NCI-H1436 treated with DMSO at 0.1 percent for 48 hours (cell line): ENCODE data around the gene ACOT7.

Experiments used
- DNase-seq: peaks from one replicate; lab custom pipeline; 2025; lab: John Stamatoyannopoulos, UW

ACOT7 gene

DNA sequence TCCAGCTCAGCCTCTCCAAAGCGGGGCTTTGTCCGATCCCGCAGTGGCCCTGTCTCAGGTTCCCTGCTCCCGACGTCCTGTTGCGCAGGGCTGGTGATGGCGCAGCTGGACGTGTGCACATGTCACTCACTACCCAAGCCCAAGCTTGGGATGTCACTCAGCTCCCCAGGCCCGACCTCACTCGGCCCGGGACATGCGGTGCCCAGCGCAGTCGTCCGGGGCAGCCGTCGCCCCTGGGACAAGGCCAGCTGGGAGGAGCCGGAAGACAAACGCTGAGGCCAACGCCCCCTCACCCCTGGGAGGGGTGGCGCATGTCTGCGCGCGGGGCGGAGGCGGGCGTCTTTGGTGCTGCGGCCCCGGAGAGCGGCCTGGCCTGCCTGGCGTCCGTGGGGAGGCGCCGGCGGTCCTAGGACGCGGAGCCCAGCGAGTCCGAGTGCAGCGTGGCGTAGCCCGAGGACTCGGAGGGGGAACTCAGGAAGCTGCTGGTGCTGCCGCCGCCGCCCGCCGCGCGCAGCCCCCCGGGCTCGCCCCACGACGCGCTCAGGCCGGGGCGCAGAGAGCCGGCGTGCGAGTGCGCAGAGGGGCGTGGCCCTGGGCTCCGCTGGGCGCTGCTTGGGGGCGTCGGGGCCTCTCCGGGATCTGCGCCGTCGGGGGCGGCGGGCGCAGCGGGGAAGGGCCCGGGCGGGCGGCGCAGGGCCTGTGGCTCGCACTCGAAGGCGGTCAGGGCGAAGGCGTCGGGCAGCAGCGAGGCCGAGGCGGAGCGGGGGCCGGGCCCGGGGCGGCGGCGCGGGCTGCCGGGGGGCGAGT is 144.4 kb downstream of the ACOT7 start:
- no peak for DNase-seq

DNA sequence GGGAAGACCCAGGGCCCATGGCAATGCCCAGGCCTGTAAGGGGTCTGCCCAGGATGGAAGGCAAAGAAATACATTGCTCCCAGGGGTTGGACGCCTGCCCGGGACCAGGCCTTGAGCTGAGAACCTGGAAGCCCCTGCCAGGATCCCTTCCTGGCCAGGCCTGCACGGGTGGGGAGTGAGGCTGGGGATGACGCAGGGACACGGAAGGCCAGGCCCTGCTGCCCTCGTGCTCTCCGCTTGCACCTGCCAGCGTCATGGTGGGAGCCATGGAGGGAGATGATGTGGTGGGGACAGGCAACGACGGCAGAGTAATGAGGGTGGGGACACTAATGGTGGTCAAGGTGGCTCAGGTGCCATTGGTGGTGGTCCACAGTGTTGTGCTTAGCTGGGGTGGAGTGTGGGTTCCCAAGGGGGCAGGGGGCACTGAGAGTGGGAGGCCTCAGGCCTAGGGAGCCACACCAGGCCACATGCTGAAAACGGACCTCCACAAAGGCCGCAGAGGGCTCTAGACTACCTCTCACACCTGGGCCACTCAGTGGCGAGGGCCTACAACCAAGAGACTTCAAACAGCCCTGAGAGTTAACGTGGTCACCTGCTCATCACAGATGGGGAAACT is 145.3 kb downstream of the ACOT7 start:
- no peak for DNase-seq

DNA sequence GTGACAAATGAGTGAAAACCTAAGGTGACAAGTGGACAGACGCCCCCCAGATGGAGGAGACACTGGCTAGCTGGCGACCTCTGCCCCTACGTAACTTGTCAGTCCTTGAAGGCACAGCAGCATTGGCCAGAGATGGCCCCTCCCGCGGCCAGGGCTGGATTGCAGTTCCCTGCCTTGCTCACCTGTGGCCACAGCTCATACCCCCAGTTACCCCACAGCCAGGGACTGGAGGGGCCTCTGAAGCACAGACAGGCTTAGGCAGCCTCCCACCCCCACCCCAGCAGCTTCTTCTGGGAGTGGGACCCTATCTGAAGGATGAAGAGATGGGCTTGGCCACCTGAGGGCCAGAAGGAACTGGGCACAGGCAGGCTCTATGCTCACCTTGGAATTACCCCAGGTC is 145.9 kb downstream of the ACOT7 start:
- no peak for DNase-seq

DNA sequence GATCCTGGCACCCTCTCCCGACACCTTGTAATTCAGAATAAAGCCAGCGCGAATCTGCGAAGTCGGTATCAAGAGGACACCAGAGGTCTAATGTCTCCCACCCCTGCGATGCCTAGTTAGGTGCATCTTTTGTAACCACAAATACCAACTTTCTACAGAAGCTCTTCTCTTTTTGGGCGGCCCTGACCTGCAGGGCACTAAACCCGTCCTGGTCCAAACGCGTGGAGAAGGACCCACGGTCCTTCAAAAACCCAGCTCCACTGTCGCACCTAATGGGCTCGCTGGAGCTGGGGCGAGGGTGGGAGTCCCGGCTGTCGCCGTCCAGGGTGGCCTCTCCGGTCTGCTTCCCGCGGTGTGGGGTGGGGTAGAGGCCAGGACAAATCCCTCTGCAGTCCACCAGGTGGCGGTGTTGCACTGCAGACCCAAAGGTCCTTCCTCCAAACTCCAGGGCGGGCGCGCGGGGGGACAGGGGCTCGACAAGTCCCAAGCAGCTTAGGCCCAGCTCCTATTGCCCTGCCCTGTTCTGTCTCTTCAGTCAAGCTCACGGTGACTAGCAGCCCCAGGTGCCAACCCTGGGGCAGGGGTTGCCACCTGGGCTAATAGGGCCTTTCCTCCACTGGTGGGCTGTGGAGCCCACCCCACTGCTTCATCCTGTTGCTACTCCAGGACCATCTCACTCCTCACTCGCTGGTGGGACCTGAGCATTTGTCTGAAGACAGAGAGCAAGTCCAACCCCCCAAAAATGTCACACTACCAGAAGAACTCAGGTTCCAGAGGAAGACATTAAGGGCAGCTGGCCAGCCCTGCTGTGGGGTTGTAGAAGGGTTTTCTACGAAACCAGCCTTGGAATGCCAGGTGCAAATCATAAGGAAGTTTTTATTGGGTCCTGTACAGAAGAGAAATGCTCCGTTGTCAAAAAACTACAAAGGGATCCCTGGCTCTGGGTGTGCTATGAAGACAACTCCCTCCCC is 146.8 kb downstream of the ACOT7 start:
- DNase-seq, result no peak

DNA sequence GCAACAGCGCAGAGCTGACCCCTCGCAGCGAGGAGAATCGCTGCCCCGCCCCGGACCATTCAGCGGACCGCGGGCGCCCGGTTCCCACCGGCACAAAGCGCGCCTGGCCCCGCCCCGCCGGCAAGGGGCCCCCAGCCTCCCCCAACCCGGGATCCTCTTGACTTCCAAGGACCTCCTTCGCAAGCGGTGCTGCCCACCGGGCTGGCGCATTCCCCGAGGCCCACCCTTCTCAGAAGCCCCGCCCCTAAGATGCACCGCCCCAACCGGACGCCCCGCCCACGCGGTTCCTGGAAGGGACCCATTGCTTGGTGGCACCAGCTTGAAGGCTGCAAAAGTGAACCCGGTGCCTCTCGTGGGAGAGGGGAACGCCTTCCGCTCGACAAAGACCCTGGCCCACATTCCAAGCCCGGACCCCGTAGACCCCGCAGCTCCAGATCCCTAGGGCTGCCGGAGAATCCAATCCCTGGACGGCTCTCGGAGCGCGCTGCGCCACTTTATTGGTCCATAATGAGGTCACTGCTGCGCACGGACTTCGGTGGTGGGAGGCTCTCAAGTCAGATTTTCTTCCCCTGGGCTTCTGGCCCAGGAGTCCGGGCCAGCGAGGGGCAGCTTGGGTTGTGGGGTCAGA is 147.6 kb downstream of the ACOT7 start:
- no peak for DNase-seq

DNA sequence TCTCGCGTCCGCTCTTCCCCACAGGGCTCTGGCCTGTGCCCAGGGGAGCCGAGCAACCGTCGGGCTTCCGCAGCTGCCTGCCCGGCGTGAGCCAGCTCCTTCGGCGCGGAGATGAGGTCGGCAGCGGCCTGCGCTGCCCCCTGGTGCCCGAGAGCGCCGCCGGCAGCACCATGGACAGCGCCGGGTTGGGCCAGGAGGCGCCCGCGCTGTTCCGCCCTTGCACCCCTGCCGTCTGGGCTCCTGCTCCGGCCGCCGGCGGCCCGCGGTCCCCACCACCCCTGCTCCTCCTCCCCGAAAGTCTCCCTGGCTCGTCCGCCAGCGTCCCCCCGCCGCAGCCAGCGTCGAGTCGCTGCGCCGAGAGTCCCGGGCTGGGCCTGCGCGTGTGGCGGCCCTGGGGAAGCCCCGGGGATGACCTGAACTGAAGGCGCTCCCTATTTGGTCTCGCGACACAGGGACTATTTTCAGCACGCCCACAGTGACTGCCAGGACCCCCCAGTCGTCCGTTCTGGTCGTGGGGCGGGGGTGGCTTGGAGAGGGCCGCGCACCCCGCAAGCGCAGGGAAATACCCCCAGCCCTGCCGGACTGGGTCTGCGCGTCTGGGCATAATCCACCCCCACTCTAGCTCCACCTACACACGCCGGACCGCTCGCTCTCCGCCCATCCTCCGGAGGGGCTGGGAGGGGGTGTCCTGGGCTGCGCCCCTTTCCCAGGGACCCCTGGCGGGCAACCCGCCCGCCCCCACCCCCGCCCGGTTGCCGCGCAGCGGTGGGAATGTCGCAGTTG is 148.3 kb downstream of the ACOT7 start:
- DNase-seq, result no peak

DNA sequence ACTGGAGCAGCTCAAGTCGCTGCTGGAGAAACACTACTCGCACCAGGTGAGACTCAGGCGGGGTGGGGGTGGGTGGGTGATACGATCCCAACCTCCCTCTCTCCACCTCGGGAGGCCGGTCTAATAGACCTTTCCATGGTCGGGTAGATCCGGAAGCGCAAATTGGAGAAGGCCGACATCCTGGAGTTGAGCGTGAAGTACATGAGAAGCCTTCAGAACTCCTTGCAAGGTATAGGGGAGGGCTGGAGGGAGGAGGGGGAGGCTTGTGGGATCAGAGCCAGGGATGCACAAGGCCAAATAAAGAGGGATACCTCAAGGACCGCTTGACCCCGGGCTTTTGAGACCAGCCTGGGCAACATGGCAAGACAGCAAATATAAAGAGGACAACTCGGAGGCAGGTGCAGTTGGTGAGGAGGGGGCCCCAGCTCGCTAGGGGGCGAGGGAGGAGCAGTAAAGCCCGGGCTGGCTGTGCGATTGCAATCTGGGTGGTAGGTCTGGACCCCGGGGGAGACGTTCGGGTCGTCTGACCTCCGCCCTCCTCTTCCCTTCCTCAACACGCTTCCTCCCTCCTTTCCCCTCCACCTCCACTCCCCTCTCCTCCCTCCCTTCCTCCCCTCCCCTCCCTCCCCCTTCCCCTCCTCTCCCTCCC is 149.0 kb downstream of the ACOT7 start:
- DNase-seq, result no peak

DNA sequence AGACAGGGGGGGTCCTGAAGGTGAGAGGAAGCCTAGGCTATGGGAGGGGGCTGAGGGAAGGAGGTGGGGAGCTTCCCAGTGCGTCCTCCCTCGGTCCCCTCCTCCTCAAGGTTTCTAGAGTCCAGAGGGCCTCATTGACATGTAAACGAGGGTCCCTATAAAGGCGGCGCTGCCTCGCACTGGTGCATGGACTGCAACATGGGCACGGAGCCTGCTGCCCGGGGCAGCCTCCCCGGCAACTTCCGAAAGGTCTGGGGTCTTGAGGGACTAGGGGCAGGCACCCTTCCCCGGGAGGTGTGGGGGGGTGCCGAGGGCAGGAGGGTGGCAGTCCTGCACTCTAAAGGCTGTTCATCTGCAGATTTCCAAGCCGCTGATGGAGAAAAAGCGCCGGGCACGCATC is 149.6 kb downstream of the ACOT7 start, which contains the start of gene HES3:
Gene HES3 (plus strand): TSS at position 187 of the 400 bp plus-strand sequence. CDS start 187 bp downstream, at position 374.
- no peak for DNase-seq

DNA sequence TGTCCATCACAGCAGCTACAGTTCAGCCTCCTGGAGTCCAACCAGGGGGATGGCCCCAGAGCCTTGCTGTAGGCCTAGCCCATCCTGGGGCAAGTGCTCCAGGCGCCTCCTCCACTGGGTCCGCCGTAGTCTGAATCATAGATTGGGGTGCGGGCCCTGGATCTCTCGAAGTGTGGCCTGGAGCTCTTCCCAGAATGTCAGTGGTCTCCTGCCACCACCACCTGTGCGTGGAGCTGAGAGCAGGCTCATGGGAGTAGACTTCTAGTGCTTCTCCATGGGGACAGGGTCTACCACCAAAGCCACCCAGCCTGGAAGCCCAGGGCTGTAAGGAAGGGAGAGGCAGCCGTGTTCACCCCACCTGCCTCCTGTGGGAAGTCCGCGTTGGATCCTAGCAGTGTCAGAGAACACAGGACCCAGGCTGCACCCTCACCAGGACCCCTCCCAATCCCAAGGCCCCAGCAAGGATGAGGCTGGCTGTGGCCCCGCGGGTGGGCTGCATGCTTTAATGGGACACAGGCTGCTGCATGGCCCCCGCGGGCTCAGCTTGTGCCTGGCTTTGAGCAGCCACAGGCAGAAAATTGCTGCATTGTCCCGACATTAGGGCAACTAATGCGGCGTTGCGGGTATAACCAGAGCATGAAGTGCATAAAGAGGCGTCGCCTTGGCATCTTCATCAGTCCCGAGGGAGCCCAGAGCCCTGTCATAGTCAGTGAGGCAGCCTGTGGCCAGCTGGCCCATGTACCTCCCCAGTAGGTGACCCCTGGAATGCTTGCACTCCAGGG is 150.3 kb downstream of the ACOT7 start:
- no peak for DNase-seq

DNA sequence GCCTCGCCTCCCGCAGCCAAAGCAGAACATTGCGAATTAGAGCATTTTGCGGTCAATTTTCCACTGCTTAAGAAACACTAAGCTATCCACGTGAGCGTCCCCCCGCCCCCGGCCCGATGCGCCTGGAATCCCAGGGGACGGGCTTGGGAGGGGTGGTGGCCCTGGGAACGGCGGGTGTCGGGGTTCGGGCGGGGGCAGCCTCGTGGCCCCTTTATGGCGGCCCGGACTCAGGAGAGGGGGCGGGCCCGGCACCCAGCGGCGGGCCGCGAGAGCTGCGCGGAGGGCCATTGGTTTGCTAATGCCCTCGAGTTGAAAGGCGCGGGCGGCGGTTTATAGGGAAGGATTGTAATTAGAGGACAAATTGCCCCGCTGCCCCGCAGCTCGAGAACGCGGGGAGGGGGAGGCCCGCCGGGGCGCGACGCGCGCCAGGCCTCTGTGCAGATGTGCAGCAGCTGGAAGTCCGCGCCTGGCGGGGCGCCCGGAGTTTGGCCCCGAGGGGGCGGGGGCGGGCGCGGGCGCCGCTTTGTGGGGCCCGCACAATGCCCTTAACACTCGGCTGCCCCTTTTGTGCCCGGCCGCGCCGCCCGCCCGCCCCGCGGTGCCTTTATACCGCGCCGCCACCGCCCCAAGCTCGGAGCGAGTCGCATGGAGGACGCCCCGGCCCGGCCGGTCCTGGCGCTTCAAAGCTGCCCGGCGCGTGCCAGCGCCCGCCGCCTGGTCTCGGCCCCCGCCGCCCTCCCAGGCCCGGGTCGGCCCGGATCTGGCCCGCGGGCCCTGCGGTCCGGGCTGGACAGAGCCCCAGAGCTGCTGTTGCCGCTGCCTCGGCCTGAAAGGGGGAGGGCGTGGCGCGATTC is 151.5 kb downstream of the ACOT7 start:
- no peak for DNase-seq

DNA sequence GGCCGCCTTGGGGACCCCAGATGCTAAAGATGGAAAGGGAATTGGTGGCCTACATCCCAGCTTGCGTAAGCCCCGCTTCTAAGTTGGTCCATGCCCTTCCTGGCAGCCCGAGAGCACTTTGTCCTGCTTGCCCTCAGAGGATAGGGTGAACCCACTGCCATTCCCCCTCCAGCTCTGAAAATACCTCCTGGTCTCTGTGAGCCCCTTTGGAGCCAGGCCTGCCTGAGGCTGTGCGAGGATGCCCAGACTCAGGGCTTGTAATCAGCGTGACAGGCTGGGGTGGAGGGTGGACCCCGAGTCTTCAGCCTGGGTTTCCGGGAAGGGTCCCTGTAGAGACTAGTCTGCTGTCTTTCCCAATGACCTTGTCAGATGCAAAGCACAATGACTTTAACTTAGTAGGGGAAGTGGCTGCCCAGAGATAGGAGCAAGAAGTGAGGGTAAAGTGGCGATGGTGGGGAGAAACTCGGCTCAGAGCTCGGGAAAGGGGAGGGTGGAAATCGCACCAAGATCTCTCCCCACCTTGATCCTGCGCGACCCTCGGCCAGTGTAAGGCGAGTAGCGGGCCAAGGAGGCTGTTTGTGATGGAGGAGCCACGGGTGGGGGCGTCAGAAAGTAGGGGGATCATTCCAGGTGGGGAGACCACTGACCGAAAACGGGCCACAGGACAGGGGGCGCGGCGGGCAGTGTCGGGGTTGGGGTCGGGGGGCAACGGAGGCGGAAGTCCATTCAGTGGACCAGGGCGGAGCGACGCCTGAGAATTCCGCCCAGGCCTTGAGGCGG is 152.3 kb downstream of the ACOT7 start:
- no peak for DNase-seq

DNA sequence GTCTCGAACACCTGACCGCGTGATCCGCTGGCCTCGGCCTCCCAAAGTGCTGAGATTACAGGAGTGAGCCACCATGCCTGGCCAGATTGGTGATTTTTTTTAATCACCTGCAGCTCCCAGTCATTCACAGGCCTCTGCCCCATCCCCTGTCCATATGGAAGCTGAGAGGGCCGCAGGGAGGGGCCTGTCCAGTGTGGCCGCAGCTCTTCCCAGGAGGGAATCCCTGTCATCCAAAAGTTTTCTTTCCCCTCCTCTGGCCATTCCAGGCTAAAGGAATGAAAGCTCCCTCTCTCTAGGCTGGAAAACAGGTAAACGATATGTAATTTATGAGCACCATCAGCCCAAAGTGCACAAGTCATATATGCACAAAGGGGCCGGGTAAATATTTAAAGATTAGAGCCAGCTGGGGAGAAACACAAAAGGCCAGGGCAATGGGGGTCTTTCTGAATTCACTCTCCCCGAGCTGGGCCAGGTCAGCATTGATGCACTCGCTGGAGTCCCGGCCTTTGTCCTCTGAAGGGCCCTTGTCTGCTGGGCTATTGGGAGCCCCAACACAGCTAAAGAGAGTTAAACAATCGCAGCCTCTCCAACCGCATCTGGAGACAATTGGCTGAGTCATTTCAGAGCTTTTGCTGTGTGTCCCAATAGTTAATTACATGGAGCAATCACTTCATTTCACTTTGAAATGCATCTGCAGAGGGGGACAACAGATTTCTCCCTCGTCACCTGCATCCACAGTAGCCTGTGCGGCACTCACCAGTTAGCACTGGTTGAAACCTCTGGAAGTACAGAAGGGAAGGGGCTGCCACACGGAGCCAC is 153.4 kb downstream of the ACOT7 start:
- peak; percentile 24 for DNase-seq

DNA sequence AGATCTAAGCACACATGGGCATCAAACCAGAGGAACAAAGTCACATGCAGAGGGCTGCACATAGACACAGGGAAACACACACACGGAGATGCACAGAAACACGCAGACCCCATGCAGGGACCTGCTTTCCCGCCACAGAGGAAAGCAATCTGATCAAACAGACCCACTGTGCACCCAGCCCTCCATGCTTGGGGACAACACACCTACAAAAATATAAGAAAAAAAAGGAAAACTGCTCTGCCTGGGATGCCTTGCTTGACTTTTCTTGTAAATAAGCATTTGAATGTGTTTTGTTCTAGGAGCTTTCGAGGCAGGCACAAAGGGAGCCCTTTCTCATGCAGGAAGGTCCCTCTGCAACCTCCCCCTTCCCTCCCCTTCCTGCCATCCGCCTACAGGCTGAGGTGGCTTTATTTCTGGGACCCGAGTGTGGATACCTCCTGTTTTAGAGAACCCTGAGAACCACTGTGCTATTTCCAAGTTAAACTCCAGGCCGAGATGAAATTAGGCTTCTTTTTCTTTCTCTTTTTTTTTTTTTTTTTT is 154.3 kb downstream of the ACOT7 start:
- no peak for DNase-seq

DNA sequence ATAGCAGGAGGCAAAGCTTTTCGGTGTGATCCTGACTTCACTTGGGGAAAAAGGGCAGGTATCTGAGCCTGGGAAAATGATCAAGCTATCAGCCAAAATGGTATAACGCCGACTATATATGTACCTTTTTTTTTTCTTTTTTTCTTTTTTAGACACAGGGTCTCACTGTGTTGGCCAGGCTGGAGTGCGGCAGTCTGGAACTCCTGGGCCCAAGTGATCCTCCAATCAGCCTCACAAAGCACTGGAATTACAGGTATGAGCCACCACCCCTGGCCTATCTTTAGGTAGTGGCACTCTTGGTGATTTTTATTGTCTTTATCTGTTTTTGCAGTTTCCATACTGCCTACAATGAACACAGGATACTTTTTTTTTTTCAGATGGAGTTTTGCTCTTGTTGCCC is 156.5 kb downstream of the ACOT7 start:
- DNase-seq, result no peak

DNA sequence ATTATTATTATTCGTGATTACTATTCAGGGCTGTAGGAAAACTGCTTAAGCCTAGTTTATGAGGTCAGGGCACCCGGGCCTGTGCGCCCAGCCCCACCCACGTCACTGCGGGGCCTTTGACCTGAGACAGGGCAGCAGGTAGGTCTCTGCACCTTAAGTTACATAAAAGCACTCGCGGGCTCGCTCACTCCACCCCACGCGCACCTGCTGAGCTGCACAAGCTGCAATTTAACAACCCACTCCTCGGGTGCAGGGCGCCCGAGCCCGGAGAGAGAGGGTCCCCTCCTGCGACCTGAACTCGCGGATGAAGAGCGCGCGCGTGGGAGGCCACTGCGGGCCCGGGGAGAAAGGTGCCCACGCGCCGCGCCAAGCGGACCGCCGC is 158.3 kb downstream of the ACOT7 start:
- DNase-seq, result no peak

DNA sequence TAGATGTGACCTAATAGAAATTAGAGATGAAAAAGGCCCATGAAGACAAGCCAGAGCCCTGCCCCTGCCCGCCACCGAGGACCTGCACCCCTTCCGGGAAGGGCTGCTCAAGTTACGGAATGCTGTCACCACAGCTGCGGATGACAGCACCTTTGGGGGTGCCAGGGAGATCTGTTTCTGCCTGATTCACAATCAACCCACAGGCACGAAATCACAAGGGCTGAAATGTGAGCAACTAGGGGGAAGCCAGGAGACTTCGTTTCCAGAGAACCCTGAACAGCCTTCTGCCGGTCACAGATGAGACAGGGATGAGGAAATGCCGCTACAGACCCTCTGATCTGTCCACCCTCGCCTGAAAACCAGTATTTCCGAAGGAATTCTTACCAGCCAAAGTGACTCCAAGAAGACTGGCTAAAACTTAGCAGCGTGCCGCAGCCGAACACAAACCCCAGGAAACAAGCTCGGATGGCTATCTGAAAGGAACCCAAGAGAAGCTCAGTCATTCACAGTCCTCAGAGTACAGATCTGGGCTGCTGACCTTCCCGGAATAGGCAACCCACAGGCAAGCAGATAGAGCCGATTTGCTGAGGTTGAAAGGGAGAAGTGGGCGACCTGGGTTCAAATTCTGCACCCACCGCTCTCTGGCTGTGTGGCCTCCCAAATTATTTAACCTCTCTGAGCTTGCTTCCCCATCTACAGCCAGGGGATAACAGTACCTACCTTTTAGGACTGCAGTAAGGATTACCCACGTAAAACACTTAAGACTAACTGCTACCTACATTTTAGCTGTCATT is 158.9 kb downstream of the ACOT7 start:
- DNase-seq, result no peak
